ENCODE measurements around the gene TPRG1L.
"Not testable (repeated sequence)": the region's sequence is repeated elsewhere in the genome, so short reads cannot be mapped to it uniquely, and the experiment has no call there.

TPRG1L gene

DNA sequence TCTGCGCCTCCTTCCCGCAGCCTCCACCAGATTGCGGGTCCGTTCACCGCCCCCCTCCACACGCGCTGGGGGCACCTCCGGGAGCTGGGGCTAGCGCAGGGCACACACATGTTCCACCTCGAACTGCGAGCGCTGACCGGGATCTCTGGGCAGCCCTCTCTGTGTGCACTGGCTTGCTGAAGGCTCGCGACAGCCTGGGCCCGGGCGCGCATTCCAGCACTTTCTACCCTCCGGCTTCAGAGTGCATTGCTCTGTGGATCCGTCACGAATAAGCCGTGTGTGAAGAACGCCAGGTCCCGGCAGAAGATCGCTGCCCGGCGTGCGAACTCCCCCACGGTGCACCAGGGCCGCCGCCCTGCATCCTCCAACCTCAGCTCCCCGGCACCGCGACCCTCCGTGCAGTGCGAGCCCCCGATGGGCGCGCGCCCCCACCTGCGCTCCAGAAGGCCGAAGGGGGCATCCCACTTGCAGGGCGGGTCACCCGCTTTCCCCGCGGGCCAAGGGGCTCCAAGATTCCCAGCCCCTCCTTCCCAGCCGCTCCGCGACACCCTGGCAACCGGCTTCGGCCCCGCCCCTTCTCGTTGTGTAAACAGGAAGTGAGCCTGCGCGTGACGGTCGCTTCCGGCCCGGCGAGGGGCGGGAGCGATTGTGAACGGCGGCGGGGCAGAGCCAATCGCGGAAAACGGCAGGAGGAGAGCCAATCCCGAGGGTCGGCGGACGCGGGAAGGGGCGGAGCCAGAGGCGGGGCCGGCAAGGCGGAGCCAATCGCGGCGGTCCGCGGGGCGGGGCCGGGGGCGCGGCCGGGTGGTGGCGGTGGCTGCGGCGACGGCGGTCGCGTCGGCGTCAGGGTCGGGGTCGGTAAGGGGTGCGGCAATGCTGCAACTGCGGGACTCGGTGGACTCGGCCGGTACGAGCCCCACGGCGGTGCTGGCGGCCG, at the start of gene TPRG1L:
TSS of gene TPRG1L (plus strand) at position 816 of the 937 bp plus-strand sequence. CDS start at position 874, 58 bp downstream.
- DNase-seq (ENCODE audit: low read depth): peak; percentile 91

DNA sequence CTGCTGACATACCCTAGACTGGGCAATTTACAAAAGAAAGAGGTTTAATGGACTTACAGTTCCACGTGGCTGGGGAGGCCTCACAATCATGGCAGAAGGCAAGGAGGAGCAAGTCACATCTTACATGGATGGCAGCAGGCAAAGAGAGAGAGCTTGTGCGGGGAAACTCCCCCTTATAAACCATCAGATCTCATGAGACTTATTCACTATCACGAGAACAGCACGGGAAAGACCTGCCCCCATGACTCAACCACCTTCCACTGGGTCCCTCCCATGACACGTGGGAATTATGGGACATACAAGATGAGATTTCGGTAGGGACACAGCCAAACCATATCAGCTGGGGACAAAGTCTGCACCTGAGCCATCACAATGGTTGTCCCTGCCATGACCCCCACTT, 49.3 kb upstream of the TPRG1L start:
- DNase-seq (ENCODE audit: low read depth): not testable (repeated sequence)

DNA sequence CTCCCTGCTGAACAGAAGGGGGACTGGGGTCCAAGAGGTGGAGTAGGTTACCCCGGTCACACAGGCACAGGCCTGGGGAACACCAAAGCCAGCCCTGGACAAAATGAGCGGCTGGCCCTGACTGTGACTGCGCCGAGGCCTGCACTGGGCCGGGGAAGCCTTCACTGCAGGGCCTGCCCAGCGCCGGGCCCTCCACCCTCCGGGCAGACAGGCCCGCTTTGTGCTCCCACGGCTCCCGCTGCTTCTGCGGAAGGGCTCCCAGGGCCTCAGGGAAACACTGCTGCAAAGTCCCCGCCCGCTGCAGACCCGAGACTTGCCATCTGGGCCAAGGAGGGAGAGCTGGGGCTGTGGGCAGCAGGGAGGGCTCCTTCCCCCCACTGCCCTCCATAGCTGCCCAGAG, 48.8 kb upstream of the TPRG1L start:
- no peak for DNase-seq (ENCODE audit: low read depth)

DNA sequence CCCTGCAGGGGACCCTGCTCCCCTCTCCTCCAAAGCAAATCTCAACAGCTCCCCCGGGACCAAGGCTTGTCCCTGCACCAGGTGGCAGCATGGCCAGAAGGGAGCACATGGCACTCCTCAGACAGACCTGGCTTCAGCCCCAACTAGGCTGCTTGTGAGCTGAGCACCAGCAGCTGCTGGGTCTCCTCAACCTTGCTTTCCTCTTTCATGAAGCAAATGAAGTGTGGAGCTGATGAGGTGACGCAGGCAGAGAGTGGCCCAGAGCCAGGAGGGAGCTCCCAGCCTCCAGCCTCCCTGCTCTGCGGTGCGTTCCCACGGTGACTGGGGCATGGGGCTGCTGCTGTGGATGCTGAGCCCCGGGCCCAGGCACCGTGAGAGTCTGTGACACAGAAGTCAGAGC, 47.5 kb upstream of the TPRG1L start:
- no peak for DNase-seq (ENCODE audit: low read depth)

DNA sequence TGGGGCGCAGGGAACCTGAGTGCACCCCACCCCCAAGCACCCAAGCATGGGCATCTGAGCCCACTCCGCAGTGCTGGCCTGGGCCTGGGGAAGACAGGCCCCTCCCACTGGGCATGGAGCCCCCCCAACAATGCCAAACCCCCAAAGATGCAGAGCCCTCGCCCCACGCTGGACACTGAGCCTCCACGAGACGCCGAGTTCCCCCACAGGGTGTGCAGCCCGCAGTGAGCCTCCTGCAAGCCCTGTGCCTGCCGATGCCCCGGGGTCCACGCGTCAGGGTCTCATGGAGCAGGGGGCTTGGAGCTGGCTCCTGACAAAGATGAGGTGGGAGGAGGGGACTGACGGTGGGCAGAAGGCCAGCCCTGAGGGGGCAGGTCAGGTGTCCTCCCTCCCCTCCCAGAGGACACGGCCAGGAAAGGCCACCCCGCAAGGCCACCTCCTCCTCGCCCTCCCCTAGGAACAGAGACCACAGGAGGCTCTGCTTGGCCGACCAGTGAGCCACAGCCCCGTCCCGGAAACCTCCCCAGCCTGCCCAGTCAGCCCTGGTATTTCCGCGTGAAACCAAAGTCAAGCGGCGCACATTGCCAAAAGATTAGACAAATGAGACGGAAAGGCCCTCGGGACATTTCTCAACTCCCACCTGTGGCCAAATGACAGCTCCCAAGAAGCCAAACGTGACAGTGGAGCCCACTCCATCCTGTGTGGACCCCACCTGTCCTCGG, 46.9 kb upstream of the TPRG1L start:
- DNase-seq (ENCODE audit: low read depth): no peak

DNA sequence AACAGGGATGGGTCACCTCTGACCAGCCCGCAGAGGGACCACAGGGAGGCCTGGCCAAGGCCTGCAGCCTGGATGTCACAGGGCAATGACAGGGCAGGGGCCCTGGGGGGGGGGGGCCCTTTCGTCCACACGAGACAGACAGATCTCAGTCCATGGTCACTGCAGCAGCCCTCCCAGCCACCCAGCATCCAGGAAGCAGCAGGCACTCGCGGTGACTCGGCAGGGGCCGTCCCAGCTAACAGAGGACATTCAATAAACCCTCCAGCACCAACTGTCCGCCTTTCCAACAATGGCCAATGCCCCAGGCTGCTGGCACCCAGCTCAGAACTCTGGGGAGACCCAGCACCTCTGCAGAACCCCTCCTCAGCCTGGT, 46.4 kb upstream of the TPRG1L start:
- no peak for DNase-seq (ENCODE audit: low read depth)

DNA sequence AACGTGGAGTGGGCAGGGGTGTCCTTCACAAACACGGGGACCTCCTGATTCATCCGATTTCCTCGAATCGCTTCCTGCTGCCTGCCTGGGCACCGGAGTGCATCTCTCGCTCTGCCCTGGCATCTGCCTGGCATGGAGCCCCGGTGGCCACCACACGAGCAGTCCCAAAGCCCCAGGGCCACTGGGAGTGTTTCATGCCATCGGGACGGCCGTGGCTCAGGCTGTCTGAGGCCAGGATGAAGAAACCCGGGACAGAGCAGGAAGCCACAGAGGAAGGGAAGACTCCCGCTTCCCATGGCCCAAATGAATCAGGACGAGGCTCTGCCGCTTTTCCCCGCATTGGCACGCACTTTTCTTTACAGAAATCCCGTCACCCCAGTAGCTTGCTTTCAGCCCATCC, 45.9 kb upstream of the TPRG1L start:
- no peak for DNase-seq (ENCODE audit: low read depth)

DNA sequence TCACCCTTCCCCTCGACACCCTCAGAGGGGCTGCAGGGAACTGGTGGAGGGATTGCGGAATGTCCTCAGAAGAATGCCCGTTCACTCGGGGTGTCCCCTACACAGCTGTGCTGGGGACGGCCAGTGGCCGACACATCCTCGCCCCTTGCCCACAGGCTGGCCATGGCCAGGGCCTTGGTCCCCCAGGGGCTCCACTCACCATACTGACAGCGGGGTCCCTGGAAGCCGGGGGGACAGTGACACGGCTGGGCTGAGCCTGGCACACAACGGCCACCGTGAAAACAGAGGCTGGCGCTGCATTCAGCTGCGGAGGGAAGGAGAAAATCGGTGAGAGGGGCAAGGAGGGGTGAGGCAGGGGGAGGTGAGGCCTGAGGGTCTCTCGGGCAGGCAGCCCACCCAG, 45.2 kb upstream of the TPRG1L start:
- DNase-seq (ENCODE audit: low read depth): no peak

DNA sequence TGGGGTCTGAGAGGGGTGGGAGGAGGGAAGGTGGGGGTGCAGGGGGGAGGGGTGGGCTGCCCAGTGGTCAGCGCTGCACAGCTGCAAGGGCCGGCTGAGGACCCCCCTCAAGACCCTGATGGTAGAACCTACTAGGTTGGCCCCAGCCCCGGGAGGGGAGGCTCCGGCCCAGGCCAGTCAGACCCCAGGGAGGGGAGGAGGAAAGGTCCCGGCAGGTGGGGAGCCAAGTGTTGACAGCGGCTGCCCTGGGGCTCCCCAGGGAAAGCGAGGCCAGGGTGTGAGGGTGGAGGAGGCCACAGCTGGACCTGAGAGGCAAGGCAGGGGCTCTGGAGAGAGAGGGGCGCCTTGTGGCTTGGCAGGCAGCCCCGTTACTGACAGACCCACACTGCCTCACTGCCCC, 44.6 kb upstream of the TPRG1L start:
- no peak for DNase-seq (ENCODE audit: low read depth)

DNA sequence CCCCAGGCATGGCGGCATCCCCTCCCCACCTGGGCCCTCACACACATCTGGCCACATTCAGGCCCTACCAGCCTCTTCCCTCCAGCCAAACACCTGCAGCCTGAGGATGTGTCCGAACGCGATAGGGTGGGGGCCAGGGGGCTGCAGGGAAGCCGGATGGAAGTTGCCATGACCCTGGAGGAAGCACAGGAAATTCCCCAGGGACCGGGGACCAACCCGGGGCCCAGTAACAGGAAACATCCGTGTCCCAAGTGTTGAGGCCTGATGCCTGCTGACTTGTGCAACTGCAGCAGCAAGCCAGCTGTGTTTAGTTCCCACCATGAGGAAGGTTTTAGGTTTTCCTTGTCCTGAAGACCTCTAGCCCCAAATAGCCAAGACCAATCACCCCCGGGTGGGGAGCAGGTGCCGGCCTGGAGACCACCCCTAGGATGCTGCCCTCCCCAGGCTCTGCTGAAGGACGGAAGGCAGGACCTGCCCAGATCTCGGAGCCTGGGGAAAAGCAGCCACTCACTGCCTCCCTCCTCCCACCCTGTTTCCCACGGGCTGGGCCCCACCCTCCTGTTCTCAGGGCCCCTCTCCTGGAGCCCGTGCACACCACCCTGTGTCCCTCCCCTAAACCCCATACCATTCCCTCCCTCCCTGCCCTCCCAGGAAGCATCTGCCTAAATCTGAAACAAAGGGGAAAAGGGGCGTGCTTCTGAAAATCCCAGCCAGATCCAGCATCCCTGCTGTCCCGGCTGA, 43.3 kb upstream of the TPRG1L start:
- DNase-seq (ENCODE audit: low read depth): no peak

DNA sequence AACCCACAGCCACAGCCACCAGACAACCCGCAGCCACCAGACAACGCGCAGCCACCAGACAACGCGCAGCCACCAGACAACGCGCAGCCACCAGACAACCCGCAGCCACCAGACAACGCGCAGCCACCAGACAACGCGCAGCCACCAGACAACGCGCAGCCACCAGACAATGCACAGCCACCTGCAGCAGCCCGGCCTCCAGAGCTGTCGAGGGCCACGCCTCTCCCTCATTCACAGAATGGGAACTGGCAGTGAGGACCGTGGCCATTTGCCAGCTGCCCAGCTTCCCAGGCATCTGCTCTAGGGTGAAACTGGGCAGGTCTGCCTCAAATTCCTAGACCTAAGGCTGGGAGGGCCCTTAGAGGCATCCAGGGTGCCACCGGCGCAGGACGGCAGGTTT, 41.1 kb upstream of the TPRG1L start:
- DNase-seq (ENCODE audit: low read depth): not testable (repeated sequence)

DNA sequence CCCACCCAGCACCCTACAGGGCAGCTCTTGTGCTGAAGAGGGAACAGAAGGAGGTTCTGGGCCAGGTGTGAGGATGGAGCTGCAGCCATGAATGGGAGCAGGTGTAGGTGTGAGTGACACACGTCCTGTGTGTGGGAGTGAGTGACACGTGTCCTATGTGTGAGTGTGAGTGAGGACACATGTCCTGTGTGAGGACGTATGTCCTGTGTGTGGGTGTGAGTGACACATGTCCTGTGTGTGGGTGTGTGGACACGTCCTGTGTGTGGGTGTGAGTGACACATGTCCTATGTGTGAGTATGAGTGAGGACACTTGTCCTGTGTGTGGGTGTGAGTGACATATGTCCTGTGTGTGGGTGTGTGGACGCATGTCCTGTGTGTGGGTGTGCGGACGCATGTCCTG, 39.9 kb upstream of the TPRG1L start:
- no peak for DNase-seq (ENCODE audit: low read depth)

DNA sequence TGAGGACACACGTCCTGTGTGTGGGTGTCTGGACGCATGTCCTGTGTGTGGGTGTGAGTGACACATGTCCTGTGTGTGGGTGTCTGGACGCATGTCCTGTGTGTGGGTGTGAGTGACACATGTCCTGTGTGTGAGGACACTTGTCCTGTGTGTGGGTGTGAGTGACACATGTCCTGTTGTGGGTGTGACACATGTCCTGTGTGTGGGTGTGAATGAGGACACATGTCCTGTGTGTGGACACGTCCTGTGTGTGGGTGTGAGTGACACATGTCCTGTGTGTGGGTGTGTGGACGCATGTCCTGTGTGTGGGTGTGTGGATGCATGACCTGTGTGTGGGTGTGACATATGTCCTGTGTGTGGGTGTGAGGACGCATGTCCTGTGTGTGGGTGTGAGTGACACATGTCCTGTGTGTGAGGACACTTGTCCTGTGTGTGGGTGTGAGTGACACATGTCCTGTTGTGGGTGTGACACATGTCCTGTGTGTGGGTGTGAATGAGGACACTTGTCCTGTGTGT, 39.4 kb upstream of the TPRG1L start:
- not testable (repeated sequence) for DNase-seq (ENCODE audit: low read depth)

DNA sequence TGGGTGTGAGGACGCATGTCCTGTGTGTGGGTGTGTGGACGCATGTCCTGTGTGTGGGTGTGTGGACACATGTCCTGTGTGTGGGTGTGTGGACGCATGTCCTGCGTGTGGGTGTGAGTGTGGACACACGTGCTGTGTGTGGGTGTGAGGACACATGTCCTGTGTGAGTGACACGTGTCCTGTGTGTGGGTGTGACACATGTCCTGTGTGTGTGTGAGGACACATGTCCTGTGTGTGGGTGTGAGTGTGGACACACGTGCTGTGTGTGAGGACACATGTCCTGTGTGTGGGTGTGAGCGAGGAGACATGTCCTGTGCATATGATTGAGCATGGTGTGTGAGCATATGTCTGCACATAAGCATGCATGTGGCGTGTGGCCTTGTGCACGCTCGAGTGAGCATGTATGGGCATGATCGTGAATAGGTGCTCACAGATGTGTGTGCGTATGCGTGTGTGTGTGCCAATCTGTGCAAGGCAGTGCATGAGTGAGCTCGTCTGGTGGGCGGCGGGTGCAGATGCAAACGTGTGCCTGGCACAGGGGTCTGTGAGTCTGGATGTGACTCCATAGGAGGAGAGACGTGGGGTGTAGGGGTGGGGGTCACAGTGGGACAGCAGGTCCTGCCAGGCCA, 38.8 kb upstream of the TPRG1L start:
- DNase-seq (ENCODE audit: low read depth): no peak

DNA sequence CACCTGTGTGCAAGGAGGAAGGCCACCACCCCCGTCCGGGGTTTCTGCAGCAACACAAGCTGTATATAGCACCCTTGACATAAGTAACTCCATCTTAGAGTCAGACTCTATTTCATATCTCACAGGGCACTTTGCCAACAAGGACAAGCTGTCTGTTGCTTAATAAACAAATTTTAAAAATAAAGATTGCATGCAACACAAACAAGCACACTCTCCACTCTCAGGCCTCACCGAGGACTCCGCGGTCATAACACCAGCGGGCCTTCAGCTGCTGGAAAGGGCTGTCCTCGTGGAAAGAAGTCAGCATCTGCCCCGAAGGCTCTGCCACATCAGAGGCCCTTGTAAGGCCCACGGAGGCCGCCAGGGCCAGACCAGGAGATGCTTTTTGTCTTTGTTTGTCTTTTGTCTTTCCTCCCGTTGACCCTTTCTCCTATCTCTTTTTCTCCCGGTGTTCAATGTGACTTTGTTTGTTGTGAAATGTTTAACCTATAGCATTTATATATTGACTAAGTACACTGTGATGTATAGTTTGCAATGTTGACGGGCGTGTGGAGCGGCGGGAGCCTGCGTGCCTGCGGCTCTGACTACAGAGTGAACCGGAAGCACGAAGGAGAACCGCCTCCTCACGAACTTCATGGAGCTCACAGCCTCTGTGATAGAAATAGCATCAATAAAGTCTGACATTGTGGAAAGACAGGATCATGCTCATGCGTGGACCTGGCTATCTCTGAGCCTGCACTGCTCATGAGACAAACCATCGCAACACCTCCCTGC, 37.6 kb upstream of the TPRG1L start:
- no peak for DNase-seq (ENCODE audit: low read depth)

DNA sequence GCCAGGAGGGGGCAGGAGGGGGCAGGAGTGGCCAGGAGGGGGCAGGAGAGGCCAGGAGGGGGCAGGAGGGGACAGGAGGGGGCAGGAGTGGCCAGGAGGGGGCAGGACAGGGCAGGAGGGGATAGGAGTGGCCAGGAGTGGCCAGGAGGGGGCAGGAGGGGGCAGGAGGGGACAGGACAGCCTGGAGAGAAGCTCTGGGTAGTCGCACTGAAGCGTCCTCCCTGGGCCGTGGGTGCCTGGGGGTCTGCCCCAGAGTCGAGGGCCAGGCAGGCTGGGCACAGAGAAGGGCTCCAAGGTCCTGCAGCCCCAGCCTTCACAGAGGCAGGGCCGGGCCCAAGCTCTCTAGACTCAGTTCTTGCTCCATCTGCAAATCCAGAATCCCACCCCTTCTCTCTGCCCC, 36.4 kb upstream of the TPRG1L start:
- DNase-seq (ENCODE audit: low read depth): no peak

DNA sequence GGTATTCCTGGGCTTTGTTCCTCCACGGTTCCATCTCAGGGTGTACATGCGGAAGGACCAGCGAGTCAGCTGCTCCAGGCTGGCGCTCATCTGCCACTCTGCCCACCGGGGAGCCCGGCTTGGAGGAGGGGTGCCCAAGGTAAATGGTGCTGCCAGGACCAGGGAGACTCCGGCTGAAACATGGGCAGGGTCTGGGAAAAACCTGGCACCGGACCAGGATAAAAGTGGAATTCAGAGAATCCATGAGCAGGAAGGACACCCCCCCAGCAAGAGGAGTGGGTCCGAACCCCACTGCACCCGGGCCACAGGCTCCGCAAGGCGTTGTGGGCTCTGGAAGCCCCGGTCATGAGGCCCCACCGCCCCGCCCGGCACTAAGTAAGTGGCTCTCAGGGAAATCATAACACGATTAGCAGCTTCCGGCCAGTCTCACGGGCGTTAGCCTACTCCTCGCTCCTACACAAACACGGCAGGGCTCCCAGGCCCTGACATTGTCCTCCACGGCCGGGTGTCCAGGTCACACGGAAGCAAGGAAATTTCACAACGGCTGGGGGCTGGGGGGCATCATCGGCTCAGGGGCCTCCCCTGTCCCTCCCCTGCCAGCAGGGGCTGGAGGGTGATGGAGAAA, 34.6 kb upstream of the TPRG1L start:
- DNase-seq (ENCODE audit: low read depth): no peak

DNA sequence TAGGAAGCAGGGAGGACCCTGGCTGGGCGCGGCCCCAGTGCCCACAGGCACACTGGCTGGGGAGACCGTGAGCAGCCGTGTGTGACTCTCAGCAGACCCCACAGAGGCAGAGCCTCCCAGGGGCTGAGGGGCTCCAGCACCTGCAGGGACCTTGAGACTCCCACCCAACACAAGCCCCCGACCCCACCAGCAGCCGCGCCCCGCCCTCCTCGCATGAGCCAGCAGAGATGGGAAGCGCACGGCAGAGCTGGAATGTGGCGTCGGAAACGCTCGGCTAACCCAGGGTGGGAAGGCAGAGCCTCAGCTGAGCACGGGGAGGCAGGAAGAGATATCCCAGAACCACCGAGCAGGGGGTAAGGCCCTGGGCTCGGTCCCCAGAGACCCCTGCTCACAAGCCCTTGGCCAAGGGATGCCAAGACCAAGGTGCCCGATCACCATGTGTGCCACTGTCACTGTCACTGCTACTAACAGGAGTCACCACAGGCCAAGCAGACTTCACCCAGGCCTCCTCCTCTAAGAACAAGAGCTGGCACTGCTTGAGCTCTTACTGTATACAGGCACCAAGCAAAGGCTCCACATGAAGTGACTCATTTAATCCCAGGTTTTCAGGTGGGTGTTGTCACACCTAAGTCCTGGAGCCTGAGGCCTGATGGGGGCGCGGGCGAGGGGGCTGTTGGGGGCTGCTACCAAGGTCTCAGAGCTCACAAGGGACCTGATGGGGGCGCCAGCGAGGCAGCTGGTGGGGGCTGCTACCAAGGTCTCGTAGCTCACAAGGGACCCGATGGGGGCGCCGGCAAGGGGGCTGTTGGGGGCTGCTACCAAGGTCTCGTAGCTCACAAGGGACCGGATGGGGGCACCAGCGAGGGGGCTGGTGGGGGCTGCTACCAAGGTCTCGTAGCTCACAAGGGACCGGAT, 33.6 kb upstream of the TPRG1L start:
- no peak for DNase-seq (ENCODE audit: low read depth)

DNA sequence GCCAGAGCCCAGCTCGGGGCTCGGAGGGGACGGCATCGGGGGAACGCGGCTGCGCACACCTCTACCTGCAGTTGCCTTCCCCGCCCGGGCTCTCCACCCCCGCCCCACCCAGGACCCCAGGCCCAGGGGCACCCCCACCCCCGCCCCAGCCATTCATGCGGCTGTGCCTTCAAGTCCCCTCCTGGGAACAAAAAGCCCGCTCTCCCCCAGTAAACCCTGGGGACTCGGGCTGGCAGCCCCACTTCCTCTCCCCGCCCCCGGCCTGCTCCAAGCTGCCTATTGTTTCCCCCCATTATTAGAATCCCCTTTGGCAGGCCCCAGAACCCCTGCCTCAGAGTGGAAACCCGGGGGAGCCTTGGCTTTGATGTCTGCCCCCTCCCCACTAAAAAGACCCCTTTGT, 31.5 kb upstream of the TPRG1L start:
- no peak for DNase-seq (ENCODE audit: low read depth)

DNA sequence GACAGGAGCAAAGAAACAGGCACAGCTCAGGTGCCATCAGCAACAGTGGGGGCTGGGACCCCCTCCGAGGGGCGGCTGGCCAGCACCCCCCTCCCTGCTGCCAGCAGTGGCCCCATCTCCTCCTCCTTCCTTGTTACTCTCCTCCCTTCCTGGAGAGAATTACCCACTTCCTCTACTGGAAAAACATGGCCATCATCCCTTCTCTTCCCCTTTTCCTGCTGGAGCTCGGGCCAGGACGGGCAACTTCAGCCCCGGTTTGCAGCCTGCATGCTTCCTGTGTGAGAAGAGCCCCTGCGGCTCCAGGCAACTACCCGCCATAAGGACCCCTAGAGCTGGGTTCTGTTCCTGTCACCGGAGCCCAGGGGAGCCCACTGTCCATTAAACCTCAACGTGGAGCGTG, 31.1 kb upstream of the TPRG1L start:
- no peak for DNase-seq (ENCODE audit: low read depth)

Measured in stromal cell of bone marrow (primary cell).